Measurements from ENCODE around the gene UBXN7. TPM values are rescaled to one million over a fixed set of nuclear protein-coding genes. Genes with fewer than 3 reads are reported as not detected.

UBXN7 gene
- total and polyA plus RNA-seq, 2 of the 13 experiments (the other 11 are each of a cell fraction or from before 2014, with no cell fraction given), result 12.5 to 15.9 TPM

GRCh38 chr3:196432137-196432879 lies at the start of gene UBXN7 (continued):
- TF ChIP-seq LCORL (IDR thresholded peaks at IDR 0.05) (no peak), LCORL (CRISPR knock-in tag; IDR thresholded peaks at IDR 0.05) (peak; percentile 67), KDM1A (CRISPR knock-in tag; IDR thresholded peaks at IDR 0.05) (0 out of 2 replicates have a peak, but pooled peaks have one; percentile 37), KDM5B (CRISPR knock-in tag; IDR thresholded peaks at IDR 0.05; ENCODE audit: borderline replicate concordance) (peak; percentile 69; the same call in 1 of the 2 replicates), ZNF281 (CRISPR knock-in tag; IDR thresholded peaks at IDR 0.05; ENCODE audit: borderline replicate concordance) (peak; percentile 94), MLXIP (CRISPR knock-in tag; IDR thresholded peaks at IDR 0.05; ENCODE audit: borderline replicate concordance) (no peak), RARA (CRISPR knock-in tag; IDR thresholded peaks at IDR 0.05) (peak; percentile 16; the same call in 1 of the 2 replicates), MXD3 (CRISPR knock-in tag; IDR thresholded peaks at IDR 0.05) (0 out of 2 replicates have a peak, but pooled peaks have one; percentile 49), MXD1 (CRISPR knock-in tag; IDR thresholded peaks at IDR 0.05) (peak; percentile 73), HMGXB4 (CRISPR knock-in tag; IDR thresholded peaks at IDR 0.05; ENCODE audit: borderline replicate concordance in 1 of 2, low read depth in 1 of 2) (peak; percentile 31 to 43; a peak in 2 of 4 replicates), TFDP1 (CRISPR knock-in tag; IDR thresholded peaks at IDR 0.05; ENCODE audit: borderline replicate concordance) (peak; percentile 54; the same call in 1 of the 2 replicates), CSRNP1 (CRISPR knock-in tag; IDR thresholded peaks at IDR 0.05) (no peak), NR2F2 (IDR thresholded peaks at IDR 0.05; ENCODE audit: borderline replicate concordance, low read depth) (no peak), ZNF724P (CRISPR knock-in tag; IDR thresholded peaks at IDR 0.05; ENCODE audit: borderline replicate concordance) (0 out of 2 replicates have a peak, but pooled peaks have one; percentile 24), SPEN (CRISPR knock-in tag; IDR thresholded peaks at IDR 0.05; ENCODE audit: low read depth) (peak; percentile 18; the same call in 1 of the 2 replicates), KDM3A (CRISPR knock-in tag; IDR thresholded peaks at IDR 0.05; ENCODE audit: low read depth) (peak; percentile 73; the same call in 1 of the 2 replicates)
